Gastroesophageal sphincter (tissue), 3 donors: ENCODE data around the gene RNF38.

ENCODE experiments used
- CTCF ChIP-seq, 4 experiments: fragments of 200-600 bp in 2 of 4; fragments of 450-650 bp in 2 of 4; sonication (generic) in 1 of 4; IDR thresholded peaks; one replicate each; pipeline ENCODE4 v1.5.1; 2017 to 2019; ENCODE audit warnings: antibody characterized with exemption in 4 of 4, mild to moderate bottlenecking in 2 of 4, moderate library complexity in 2 of 4
- POLR2A ChIP-seq, 2 donors: fragments of 450-650 bp; IDR thresholded peaks; one replicate each; pipeline ENCODE4 v1.6.1; 2017; ENCODE audit warnings: antibody characterized with exemption in 2 of 2, mild to moderate bottlenecking in 2 of 2, moderate library complexity in 1 of 2
- POLR2AphosphoS5 ChIP-seq: sonication (generic); formaldehyde crosslinking; IDR thresholded peaks from one replicate; pipeline ENCODE4 v1.6.1; 2017; ENCODE audit warnings: antibody characterized with exemption

DNA sequence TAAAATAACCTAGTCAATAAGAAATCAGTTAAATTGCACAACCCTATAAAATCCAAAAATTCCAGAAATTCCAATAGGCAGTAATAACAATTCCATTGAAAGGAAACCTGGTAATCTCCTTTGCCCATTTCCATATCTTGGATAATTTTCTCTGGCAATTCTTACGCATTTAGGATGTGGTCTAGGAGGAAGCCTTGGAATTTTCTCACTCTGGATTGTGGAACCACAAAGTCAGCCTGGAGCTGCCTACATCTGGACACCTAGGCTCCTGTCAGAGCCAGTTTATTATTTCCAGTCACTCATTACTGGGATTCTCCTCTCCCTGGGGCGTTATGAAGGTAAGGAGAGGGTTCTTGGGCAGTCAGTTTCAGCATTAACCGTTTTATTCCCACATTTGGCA is 101.5 kb downstream of the RNF38 start:
- no peak for TF ChIP-seq POLR2AphosphoS5
- TF ChIP-seq CTCF (IDR thresholded peaks at IDR 0.05), result no peak
- no peak for TF ChIP-seq POLR2A (IDR thresholded peaks at IDR 0.05)
